ENCODE data around the gene PAK3. TPM values are rescaled to one million over a fixed set of nuclear protein-coding genes. Genes with fewer than 3 reads are reported as not detected.
A peak's percentile ranks its signal among the peaks of the same experiment; 100 is the strongest.

Gene PAK3
- total and polyA plus RNA-seq, 2 of the 4 experiments (the other 2 are of a cell fraction): 0.22 to 0.36 TPM

DNA sequence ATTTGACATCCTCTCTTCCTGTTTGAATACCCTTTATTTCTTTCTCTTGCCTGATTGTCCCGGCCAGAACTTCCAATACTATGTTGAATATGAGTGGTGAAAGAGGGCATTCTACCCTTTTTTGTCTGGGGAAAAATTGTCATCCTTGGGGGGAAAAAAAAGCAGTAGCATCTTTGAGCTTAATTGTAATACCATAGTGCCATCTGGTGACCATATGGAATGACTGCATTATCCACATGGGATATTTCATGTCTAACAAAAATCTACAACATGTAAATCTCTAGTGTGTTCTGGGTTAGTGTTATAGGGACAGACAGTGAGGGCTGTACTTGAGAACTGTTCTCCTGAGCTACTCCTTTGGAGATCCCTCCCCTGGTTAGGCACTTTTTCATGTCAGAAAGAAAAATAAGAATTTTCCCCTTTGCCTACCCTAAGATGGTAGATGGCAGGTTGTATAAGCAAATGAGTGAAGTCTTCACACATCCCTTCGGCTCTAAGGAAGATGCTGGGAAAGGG is 148.3 kb downstream of the PAK3 start:
- in situ Hi-C loops (cut with MboI; ENCODE audit: low sequenced_read_pairs): loop anchor here (10.0 kb wide), 2 partner anchors 389 to 789 kb away; no protein-coding TSS in a partner anchor
- Histone ChIP-seq H3K9me1 (ENCODE audit: insufficient read depth, low read length) (no peaks in the 10 kb centered on the region), H3K4me2 (ENCODE audit: low read depth, low read length) (no peak overlapping the region), H2AK5ac (ENCODE audit: low read depth, low read length) (no peak overlapping the region), H2BK15ac (ENCODE audit: low read depth, low read length) (no peak overlapping the region), H2BK20ac (ENCODE audit: low read depth, low read length) (no peak overlapping the region), H2AK9ac (replicated peaks; ENCODE audit: low read depth, low read length, poor library complexity) (no peak overlapping the region), H3K79me1 (ENCODE audit: low read depth in 1 of 2, low read length in 2 of 2) (no peaks in the 10 kb centered on the region), H3K27me3 (ENCODE audit: control insufficient read depth, insufficient read depth, low read length) (peaks cover 9% of the 10 kb centered on the region), H3K56ac (ENCODE audit: extremely low read depth, insufficient read depth, low read length) (no peak overlapping the region), H4K5ac (ENCODE audit: low read depth, low read length) (no peak overlapping the region), H2BK5ac (ENCODE audit: low read depth, low read length, poor library complexity, severe bottlenecking) (no peak overlapping the region), H3K14ac (replicated peaks; ENCODE audit: low read depth, low read length) (no peak overlapping the region), H4K91ac (ENCODE audit: insufficient read depth, low read depth, low read length) (no peak overlapping the region), H3K18ac (ENCODE audit: low read depth, low read length) (no peak overlapping the region), H2AFZ (replicated peaks; ENCODE audit: low read length, poor library complexity) (no peak overlapping the region), H3K9me3 (ENCODE audit: control insufficient read depth, insufficient read depth, low read length) (no peaks in the 10 kb centered on the region), H3K4me3 (ENCODE audit: insufficient read depth, low read depth, low read length) (no peak overlapping the region), H3K9ac (ENCODE audit: low read depth, low read length) (no peak overlapping the region), H3K4me1 (ENCODE audit: control insufficient read depth, insufficient read depth, low read length) (no peaks in the 10 kb centered on the region), H4K20me1 (ENCODE audit: insufficient read depth, low read length) (no peaks in the 10 kb centered on the region), H3K4ac (ENCODE audit: low read depth, low read length) (no peak overlapping the region), H2BK120ac (ENCODE audit: low read depth, low read length) (no peak overlapping the region), H3K23ac (ENCODE audit: low read depth, low read length) (no peak overlapping the region), H3K36me3 (ENCODE audit: control insufficient read depth, insufficient read depth, low read length) (no peaks in the 10 kb centered on the region), H3K27ac (ENCODE audit: insufficient read depth, low read length) (no peak overlapping the region), H4K8ac (ENCODE audit: low read depth in 2 of 2, low read length in 2 of 2) (no peak overlapping the region)
- intact Hi-C loops (cut with micrococcal nuclease): loop anchor here (1.0 to 5.0 kb wide), 4 partner anchors 142 to 794 kb away; no protein-coding TSS in a partner anchor
- no peak for TF ChIP-seq POLR2A (IDR thresholded peaks at IDR 0.05; ENCODE audit: low read depth, low read length)
- no peak for TF ChIP-seq NFE2L2 (IDR thresholded peaks at IDR 0.05; ENCODE audit: low read depth, low read length)
- no peak for TF ChIP-seq RCOR1 (IDR thresholded peaks at IDR 0.05; ENCODE audit: insufficient replicate concordance, low read length)
- TF ChIP-seq, protein P1, sequence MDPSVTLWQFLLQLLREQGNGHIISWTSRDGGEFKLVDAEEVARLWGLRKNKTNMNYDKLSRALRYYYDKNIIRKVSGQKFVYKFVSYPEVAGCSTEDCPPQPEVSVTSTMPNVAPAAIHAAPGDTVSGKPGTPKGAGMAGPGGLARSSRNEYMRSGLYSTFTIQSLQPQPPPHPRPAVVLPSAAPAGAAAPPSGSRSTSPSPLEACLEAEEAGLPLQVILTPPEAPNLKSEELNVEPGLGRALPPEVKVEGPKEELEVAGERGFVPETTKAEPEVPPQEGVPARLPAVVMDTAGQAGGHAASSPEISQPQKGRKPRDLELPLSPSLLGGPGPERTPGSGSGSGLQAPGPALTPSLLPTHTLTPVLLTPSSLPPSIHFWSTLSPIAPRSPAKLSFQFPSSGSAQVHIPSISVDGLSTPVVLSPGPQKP (IDR thresholded peaks at IDR 0.05; ENCODE audit: borderline replicate concordance, low read depth, low read length): no peak
- peak; percentile 57 for TF ChIP-seq CTCF (conservative IDR thresholded peaks at IDR 0.05; ENCODE audit: low read depth, low read length)
- TF ChIP-seq CHD1 (IDR thresholded peaks at IDR 0.05; ENCODE audit: low read depth, low read length): no peak
- TF ChIP-seq, protein P2, sequence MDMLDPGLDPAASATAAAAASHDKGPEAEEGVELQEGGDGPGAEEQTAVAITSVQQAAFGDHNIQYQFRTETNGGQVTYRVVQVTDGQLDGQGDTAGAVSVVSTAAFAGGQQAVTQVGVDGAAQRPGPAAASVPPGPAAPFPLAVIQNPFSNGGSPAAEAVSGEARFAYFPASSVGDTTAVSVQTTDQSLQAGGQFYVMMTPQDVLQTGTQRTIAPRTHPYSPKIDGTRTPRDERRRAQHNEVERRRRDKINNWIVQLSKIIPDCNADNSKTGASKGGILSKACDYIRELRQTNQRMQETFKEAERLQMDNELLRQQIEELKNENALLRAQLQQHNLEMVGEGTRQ (IDR thresholded peaks at IDR 0.05; ENCODE audit: low read depth, low read length): no peak
- no peak for TF ChIP-seq MAZ (IDR thresholded peaks at IDR 0.05; ENCODE audit: borderline replicate concordance, low read depth, low read length)
- peak; percentile 63 for TF ChIP-seq RAD21 (IDR thresholded peaks at IDR 0.05; ENCODE audit: low read length)
- no peak for TF ChIP-seq BHLHE40 (IDR thresholded peaks at IDR 0.05; ENCODE audit: low read depth, low read length)
- TF ChIP-seq SMC3 (IDR thresholded peaks at IDR 0.05; ENCODE audit: low read depth, low read length): no peak
- no peak for TF ChIP-seq CEBPB (IDR thresholded peaks at IDR 0.05; ENCODE audit: low read depth, low read length)
- TF ChIP-seq MXI1 (IDR thresholded peaks at IDR 0.05; ENCODE audit: borderline replicate concordance, low read depth, low read length): no peak
- TF ChIP-seq FOS (IDR thresholded peaks at IDR 0.05; ENCODE audit: low read depth, low read length): no peak
- TF ChIP-seq MAFK (IDR thresholded peaks at IDR 0.05; ENCODE audit: low read depth, low read length): no peak
- no peak for TF ChIP-seq RFX5 (IDR thresholded peaks at IDR 0.05; ENCODE audit: low read depth, low read length)
- BruUV-seq (replicated peaks): no TSS peak
- CTCF ChIA-PET: interaction anchor here (0.6 to 1.0 kb wide), 2 partner anchors 10 to 470 kb away, joined by 3 to 6 read pairs; no protein-coding TSS in a partner anchor
- ATAC-seq (ENCODE audit: low read depth) (no peak), DNase-seq (peak; percentile 14)
- POLR2A ChIA-PET (ENCODE audit: unreplicated experiment): no interaction called here
- WGBS, 2 experiments (ENCODE audit: extremely low coverage in 2 of 2, insufficient read length in 1 of 2): no CpG with 5 or more reads among the region's 2 CpGs
- dilution Hi-C loops (cut with HindIII; ENCODE audit: low sequenced_read_pairs, unreplicated experiment): no loop called here
